NCI-H1105 treated with DMSO at 0.1 percent for 48 hours (cell line): ENCODE results near the gene SLC7A7.
"Not testable (repeated sequence)": the region's sequence is repeated elsewhere in the genome, so short reads cannot be mapped to it uniquely, and the experiment has no call there.

Experiments
- DNase-seq: peaks from one replicate; lab custom pipeline; 2025; lab: John Stamatoyannopoulos, UW

The SLC7A7 gene

GRCh38 chr14:22786685-22787084, 28.6 kb downstream of the SLC7A7 start:
- DNase-seq, result no peak

DNA sequence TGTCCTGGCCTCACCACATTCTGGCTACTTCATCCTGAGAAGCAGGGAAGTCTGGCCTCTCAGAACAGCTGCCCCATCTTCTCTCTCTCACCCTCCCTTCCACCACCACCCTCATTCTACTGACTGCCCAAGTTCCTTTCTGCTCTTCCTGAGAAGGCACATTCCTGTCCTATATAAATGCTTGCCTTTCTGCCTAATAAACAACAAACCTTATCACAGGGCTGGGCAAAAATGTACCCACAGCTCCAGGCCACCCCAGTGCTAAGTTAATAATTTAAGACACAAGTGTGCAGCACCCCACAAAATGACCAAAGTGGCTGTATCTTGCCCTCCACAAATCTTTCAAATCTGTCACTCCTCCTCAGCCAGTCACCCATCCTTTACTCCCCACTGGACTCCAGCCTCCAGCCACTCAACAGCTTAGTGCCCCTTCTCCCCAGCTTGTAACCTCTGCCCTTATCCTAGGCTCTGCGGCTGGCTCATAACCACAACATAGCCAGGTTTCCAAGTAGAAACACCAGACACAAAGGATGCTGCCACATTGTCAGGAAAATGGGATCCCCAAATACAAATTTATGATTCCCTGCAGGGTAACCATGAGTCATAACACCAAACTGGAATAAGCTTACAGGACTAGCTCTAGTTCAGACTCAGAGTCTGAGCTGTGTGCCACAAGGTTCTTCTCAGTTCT, 33.8 kb downstream of the SLC7A7 start:
- DNase-seq, result no peak

- DNase-seq, result no peak
Measured at GRCh38 chr14:22780941-22781300, 34.3 kb downstream of the SLC7A7 start.

- no peak for DNase-seq
Measured at GRCh38 chr14:22780105-22780679, 35.0 kb downstream of the SLC7A7 start.

DNA sequence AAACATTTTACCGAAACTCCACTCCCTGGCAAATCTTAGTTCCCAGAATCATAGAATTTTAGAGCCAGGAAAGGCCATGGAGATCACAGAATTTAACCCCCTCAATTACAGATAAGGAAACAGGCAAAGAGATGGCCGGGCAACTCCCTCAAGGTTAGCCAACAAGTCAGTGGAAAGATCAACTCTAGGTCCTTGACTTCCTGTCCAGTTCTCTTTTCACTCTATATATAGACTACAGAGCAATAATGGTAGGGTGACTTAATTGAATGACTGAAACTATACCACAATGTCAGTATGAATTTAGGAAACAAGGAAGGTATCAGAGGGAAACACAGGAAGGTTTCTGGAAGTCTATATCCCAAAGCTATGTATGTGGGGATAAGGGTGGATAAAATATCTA, 37.2 kb downstream of the SLC7A7 start:
- no peak for DNase-seq

- not testable (repeated sequence) for DNase-seq
Measured at GRCh38 chr14:22776849-22777248, 38.4 kb downstream of the SLC7A7 start.

DNA sequence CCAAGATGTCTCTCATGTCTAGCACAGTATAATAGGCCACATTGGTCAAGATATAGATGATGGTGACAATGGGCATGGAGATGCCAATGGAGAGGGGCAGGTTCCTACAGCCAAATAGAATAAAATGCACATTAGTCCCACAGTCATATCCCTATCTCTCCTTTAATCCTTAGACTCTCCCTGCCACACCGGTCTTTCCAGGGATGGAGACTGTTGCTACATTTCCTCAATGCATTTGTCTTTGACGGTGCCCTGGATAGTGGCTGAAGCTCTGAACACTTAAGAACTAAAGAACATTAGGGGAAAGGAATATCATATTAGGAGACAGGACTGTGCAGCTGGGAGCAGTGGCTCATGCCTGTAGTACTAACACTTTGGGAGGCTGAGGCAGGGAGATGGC, 39.0 kb downstream of the SLC7A7 start:
- DNase-seq, result no peak

DNA sequence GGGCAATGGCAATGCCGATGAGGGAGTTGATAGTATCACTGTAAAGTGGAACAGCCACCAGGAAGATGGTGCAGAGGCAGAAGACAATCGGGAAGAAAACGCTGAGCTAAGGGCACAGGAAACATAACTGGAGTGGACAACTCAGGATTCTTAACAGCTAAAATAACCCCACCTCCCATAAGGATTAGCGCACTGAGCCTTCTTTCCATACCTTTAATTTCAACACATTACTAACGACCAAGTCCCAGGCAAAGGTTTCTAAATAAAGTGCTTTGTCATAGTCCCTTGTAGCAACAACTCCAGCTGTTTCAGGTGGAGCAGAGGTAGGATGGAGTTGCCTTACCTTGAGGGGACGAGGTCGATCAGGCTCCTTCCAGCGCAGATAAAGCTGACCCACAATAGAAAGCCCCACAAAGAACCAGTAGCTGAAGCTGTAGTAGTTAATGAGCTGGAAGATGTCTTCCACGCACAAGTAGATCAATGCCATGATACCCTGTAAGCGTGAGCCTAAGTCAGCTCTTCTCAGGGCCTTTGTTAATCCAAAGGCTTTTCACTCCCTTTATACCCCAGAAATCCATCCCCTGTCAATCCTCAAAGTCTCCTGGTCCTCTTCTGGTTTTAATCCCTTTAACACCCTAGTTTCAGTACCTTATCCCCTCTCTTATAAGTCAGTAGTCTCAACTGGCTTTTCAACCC, 41.1 kb downstream of the SLC7A7 start:
- no peak for DNase-seq

GRCh38 chr14:22773162-22774010, 41.8 kb downstream of the SLC7A7 start:
- DNase-seq, result no peak

- no peak for DNase-seq
Measured at GRCh38 chr14:22772725-22773124, 42.5 kb downstream of the SLC7A7 start.

- DNase-seq, result no peak
Measured at GRCh38 chr14:22770481-22771187, 44.6 kb downstream of the SLC7A7 start.

DNA sequence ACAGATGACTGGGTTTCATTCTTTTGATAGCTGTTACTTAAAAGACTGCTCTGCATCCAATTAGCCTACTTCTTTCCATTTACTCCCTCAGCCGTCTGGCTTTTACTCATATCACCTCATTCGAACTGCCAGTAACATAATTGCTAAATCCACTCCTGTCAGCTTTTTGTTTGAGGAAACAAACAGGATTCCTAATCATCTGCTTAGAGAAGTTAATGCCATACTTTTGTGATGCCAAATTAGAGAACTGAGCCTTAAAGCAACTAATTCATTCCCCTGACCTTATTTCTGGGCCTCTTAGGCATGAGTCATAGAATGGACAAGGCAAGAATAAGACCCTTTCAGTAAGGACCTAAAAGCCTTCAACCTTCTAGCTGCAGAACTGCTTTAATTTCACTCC, 45.9 kb downstream of the SLC7A7 start:
- no peak for DNase-seq

GRCh38 chr14:22768947-22769346, 46.3 kb downstream of the SLC7A7 start:
- no peak for DNase-seq

- peak; percentile 6 for DNase-seq
Measured at GRCh38 chr14:22767323-22767589, 48.0 kb downstream of the SLC7A7 start.

DNA sequence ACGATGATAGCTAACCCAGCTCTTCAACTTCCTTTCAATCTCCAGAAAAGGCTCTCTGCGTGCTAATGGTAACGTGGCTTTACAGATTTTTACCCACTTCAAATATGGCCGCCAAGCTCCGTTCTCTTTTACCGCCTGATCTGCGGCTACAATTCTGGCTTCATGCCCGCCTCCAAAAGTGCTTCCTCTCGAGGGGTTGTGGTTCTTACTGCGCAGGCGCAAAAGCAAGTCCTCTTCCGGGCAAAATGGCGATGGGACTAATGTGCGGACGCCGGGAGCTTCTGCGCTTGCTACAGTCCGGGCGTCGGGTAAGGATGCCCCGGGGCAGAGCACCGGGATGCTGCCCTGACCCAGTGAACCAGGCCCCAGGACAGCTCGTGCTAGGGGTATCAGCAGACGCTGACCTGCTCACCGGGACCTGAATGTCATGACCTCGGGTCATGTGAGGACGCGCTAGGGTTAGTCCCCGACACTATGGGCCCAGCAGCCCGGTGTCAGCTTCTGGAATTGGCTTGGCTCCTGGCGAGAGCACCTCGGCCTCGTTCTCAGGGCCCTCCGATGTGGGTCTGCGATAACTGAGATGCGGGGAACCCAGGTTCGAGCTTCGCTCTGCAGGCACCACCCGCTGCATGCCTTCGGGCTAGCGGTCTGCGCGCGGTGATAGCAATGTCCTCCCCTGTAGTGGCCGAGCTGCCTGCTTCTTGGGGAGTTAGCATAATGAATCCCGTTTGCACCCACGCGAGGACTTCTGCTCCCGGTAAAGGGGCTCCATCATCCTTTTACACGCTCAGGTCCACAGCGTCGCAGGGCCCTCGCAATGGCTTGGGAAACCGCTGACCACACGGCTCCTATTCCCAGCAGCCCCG, 48.5 kb downstream of the SLC7A7 start, which contains the start of gene OXA1L:
Gene OXA1L (plus strand): TSS at position 232 of the 866 bp plus-strand sequence. CDS start 14 bp downstream, at position 246.
- DNase-seq, result peak; percentile 98

- no peak for DNase-seq
Measured at GRCh38 chr14:22764382-22764781, 50.9 kb downstream of the SLC7A7 start.

- DNase-seq, result no peak
Measured at GRCh38 chr14:22761734-22762133, 53.5 kb downstream of the SLC7A7 start.

- not testable (repeated sequence) for DNase-seq
Measured at GRCh38 chr14:22757972-22758650, 57.1 kb downstream of the SLC7A7 start.

DNA sequence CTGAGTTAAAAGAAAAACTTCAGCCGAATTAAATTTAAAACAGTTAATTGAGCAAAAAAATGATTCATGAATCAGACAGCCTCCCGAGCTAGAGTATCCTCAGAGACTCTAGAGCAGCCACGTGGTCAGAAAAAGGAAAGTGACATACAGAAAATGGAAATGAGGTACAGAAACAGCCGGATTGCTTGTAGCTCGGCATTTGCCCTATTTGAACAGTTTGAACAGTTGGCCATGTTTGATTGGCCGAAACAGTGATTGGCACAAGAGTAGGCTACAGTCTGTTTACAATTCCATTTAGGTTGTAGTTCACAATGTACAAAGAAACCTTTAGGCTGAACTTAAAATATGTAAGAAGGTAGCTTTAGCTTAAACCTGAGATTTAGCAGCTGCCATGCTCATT, 61.6 kb downstream of the SLC7A7 start:
- DNase-seq, result no peak

DNA sequence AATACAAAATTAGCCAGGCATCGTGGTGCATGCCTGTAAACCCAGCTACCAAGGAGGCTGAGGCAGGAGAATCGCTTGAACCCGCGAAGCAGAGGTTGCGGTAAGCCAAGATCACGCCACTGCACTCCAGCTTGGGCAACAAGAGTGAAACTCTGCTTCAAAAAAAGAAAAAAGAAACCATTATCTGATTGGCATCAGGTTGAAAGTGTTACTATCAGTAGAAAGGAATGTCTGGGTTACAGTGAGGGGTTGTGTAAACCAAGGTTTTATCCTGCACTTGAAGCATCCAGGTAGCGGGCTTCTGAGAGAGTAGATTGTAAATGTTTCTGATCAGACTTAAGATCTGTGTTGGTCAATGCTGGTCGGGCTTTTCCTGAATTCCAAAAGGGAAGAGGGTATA, 62.8 kb downstream of the SLC7A7 start:
- no peak for DNase-seq
